ENCODE measurements around the gene MBOAT2. TPM values are rescaled to one million over a fixed set of nuclear protein-coding genes. Genes with fewer than 3 reads are reported as not detected.

The MBOAT2 gene
- total and polyA plus RNA-seq, 4 donors = 0.57 to 65.5 (median 3.2) TPM

DNA sequence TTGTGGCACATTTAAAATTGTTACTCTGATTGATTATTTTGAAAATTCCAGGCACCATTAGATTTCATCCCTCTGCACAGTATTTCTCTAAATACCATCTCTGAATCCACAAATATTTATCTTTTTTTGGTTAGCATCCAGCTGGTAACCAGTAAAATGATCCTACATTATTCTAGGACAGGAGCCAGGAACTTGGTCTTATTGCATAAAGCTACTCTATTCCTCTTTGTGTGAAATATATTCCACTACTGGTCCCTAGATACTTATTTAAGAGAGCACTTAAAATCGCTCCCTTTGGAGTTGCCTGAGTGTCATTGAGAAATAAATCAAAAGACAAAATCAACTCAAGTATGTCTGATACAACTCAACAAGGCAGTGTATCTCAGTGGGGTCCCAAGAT, 7.4 kb upstream of the MBOAT2 start:
- TF ChIP-seq, protein P1, sequence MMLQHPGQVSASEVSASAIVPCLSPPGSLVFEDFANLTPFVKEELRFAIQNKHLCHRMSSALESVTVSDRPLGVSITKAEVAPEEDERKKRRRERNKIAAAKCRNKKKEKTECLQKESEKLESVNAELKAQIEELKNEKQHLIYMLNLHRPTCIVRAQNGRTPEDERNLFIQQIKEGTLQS (IDR thresholded peaks at IDR 0.05) = no peak
- no peak for TF ChIP-seq JUND (IDR thresholded peaks at IDR 0.05)
- no peak for TF ChIP-seq HNF4A (conservative IDR thresholded peaks at IDR 0.05)
- TF ChIP-seq EGR1 (IDR thresholded peaks at IDR 0.05; ENCODE audit: low read depth in 2 of 2) = no peak
- no peak for TF ChIP-seq RAD21 (IDR thresholded peaks at IDR 0.05)
- TF ChIP-seq, protein P2, sequence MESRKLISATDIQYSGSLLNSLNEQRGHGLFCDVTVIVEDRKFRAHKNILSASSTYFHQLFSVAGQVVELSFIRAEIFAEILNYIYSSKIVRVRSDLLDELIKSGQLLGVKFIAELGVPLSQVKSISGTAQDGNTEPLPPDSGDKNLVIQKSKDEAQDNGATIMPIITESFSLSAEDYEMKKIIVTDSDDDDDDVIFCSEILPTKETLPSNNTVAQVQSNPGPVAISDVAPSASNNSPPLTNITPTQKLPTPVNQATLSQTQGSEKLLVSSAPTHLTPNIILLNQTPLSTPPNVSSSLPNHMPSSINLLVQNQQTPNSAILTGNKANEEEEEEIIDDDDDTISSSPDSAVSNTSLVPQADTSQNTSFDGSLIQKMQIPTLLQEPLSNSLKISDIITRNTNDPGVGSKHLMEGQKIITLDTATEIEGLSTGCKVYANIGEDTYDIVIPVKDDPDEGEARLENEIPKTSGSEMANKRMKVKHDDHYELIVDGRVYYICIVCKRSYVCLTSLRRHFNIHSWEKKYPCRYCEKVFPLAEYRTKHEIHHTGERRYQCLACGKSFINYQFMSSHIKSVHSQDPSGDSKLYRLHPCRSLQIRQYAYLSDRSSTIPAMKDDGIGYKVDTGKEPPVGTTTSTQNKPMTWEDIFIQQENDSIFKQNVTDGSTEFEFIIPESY (IDR thresholded peaks at IDR 0.05) = no peak
- no peak for TF ChIP-seq SP1 (IDR thresholded peaks at IDR 0.05)
- TF ChIP-seq NR2F2 (IDR thresholded peaks at IDR 0.05) = no peak
- TF ChIP-seq, protein P3, sequence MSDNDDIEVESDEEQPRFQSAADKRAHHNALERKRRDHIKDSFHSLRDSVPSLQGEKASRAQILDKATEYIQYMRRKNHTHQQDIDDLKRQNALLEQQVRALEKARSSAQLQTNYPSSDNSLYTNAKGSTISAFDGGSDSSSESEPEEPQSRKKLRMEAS (IDR thresholded peaks at IDR 0.05) = no peak
- Histone ChIP-seq H3K9ac (ENCODE audit: low read depth in 1 of 2, low read length in 2 of 2) (no peak overlapping the region), H3K9me3 (ENCODE audit: control insufficient read depth in 4 of 4, low read length in 3 of 4) (no peaks in the 10 kb centered on the region), H3K36me3 (ENCODE audit: control insufficient read depth in 4 of 4, insufficient read depth in 3 of 4, low read depth in 1 of 4, low read length in 3 of 4) (no peaks in the 10 kb centered on the region), H3K27ac (ENCODE audit: low read depth in 1 of 2, low read length in 2 of 2) (no peak overlapping the region), H3K27me3 (ENCODE audit: control insufficient read depth in 4 of 4, insufficient read depth in 4 of 4, low read length in 3 of 4) (no peaks in the 10 kb centered on the region), H3K4me1 (ENCODE audit: control insufficient read depth in 4 of 4, insufficient read depth in 4 of 4, low read length in 3 of 4) (no peaks in the 10 kb centered on the region), H3K4me3 (ENCODE audit: low read depth in 1 of 3, low read length in 3 of 3) (no peak overlapping the region)
- no peak for DNase-seq (ENCODE audit: low spot score)
- 78% methylated on average over 1 of the region's 1 CpG for WGBS

DNA sequence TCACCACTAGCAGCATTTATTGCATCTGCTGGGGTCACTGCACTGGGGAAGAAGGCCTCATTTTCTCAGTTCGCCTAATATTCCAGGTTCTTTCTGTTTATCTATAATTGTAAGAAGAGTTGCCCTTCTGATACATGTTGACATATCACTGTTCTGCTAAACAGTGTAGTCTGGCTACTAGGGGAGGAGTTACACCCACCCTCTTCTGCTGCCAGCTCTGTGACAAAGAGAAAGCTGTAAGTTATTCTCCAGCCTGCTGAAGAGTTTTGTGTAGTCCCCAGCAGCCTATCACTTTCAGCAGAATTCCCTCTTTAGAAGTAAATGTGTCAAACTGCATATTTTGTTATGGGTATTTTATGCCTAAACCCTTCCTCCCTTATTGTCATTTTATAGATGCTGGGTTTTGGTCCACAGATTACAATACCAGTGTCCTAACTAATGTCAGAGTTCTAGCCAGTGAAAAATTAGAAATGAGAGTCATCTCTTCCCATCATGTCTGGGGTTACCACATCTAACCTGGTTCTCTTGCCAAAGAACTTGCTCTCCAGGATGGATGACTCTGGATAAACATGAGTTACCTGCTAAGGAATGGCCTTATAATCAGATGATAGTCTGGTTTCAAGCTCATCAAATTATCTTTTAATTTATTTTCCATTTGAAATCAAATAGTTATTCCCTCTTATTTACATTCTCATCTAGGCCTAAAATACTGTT, 5.6 kb upstream of the MBOAT2 start:
- no peak overlapping the region for H3K9ac ChIP-seq (ENCODE audit: low read depth in 1 of 2, low read length in 2 of 2)
- H3K4me1 ChIP-seq (ENCODE audit: control insufficient read depth in 4 of 4, insufficient read depth in 4 of 4, low read length in 3 of 4) = no peaks in the 10 kb centered on the region
- peaks cover 0 to 3% (median 0%) of the 10 kb centered on the region in 4 donors for H3K27me3 ChIP-seq (ENCODE audit: control insufficient read depth in 4 of 4, insufficient read depth in 4 of 4, low read length in 3 of 4)
- no peaks in the 10 kb centered on the region for H3K36me3 ChIP-seq (ENCODE audit: control insufficient read depth in 4 of 4, insufficient read depth in 3 of 4, low read depth in 1 of 4, low read length in 3 of 4)
- no peak overlapping the region for H3K4me3 ChIP-seq (ENCODE audit: low read depth in 1 of 3, low read length in 3 of 3)
- TF ChIP-seq HNF4A (conservative IDR thresholded peaks at IDR 0.05) (no peak), YY1 (IDR thresholded peaks at IDR 0.05) (no peak), HNF4G (IDR thresholded peaks at IDR 0.05) (no peak), EGR1 (IDR thresholded peaks at IDR 0.05; ENCODE audit: low read depth in 2 of 2) (no peak)
- no peaks in the 10 kb centered on the region for H3K9me3 ChIP-seq (ENCODE audit: control insufficient read depth in 4 of 4, low read length in 3 of 4)
- WGBS = 85% methylated on average over 1 of the region's 1 CpG
- DNase-seq (ENCODE audit: low spot score) = no peak
- H3K27ac ChIP-seq (ENCODE audit: low read depth in 1 of 2, low read length in 2 of 2) = no peak overlapping the region

DNA sequence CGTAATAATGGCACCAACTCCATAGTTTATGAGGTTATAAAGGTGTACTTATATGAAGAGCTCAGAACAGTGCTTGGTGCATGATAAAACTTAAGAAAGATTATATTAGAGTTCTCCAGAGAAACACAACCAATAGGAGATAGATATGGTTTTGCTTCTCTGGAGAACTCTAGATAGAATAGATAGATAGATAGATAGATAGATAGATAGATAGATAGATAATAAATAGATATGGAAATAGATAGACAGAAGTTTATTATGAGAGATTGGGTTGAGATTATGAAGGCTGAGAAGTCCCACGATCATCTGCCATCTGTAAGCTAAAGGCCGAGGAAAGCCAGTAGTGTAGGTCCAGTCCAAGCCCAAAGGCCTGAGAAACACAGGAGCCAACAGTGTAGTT, 2.9 kb upstream of the MBOAT2 start:
- Histone ChIP-seq H3K36me3 (ENCODE audit: control insufficient read depth in 4 of 4, insufficient read depth in 3 of 4, low read depth in 1 of 4, low read length in 3 of 4) (no peaks in the 10 kb centered on the region), H3K27me3 (ENCODE audit: control insufficient read depth in 4 of 4, insufficient read depth in 4 of 4, low read length in 3 of 4) (peaks cover 0 to 4% (median 3%) of the 10 kb centered on the region in 4 donors), H3K9me3 (ENCODE audit: control insufficient read depth in 4 of 4, low read length in 3 of 4) (no peaks in the 10 kb centered on the region), H3K27ac (ENCODE audit: low read depth in 1 of 2, low read length in 2 of 2) (no peak overlapping the region), H3K4me1 (ENCODE audit: control insufficient read depth in 4 of 4, insufficient read depth in 4 of 4, low read length in 3 of 4) (peaks cover 4 to 11% (median 10%) of the 10 kb centered on the region in 4 donors), H3K9ac (ENCODE audit: low read depth in 1 of 2, low read length in 2 of 2) (no peak overlapping the region), H3K4me3 (ENCODE audit: low read depth in 1 of 3, low read length in 3 of 3) (no peak overlapping the region)
- 95% methylated on average over 3 of the region's 3 CpGs for WGBS
- no peak for DNase-seq (ENCODE audit: low spot score)
- TF ChIP-seq JUND (IDR thresholded peaks at IDR 0.05) = no peak
- no peak for TF ChIP-seq RAD21 (IDR thresholded peaks at IDR 0.05)
- TF ChIP-seq EGR1 (IDR thresholded peaks at IDR 0.05; ENCODE audit: low read depth in 2 of 2) = no peak
- no peak for TF ChIP-seq HNF4G (IDR thresholded peaks at IDR 0.05)
- TF ChIP-seq YY1 (IDR thresholded peaks at IDR 0.05) = no peak
- TF ChIP-seq, protein P2 (IDR thresholded peaks at IDR 0.05) = no peak
- TF ChIP-seq TAF1 (conservative IDR thresholded peaks at IDR 0.05) = no peak
- no peak for TF ChIP-seq NR2F2 (IDR thresholded peaks at IDR 0.05)
- TF ChIP-seq, protein P4, sequence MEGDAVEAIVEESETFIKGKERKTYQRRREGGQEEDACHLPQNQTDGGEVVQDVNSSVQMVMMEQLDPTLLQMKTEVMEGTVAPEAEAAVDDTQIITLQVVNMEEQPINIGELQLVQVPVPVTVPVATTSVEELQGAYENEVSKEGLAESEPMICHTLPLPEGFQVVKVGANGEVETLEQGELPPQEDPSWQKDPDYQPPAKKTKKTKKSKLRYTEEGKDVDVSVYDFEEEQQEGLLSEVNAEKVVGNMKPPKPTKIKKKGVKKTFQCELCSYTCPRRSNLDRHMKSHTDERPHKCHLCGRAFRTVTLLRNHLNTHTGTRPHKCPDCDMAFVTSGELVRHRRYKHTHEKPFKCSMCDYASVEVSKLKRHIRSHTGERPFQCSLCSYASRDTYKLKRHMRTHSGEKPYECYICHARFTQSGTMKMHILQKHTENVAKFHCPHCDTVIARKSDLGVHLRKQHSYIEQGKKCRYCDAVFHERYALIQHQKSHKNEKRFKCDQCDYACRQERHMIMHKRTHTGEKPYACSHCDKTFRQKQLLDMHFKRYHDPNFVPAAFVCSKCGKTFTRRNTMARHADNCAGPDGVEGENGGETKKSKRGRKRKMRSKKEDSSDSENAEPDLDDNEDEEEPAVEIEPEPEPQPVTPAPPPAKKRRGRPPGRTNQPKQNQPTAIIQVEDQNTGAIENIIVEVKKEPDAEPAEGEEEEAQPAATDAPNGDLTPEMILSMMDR (IDR thresholded peaks at IDR 0.05; ENCODE audit: low read depth, low read length, missing input control) = no peak
